ENCODE measurements around the gene SYNDIG1. TPM values are rescaled to one million over a fixed set of nuclear protein-coding genes. Genes with fewer than 3 reads are reported as not detected.

Gene SYNDIG1
- polyA plus RNA-seq, 2 of the 4 experiments (the other 2 are of a cell fraction) = 0.96 to 2.6 TPM

- no peak for TF ChIP-seq MYC (IDR thresholded peaks at IDR 0.05; ENCODE audit: borderline replicate concordance, low read length)
- no peak for TF ChIP-seq MAZ (IDR thresholded peaks at IDR 0.05; ENCODE audit: borderline replicate concordance, low read depth, low read length)
- TF ChIP-seq EP300 (IDR thresholded peaks at IDR 0.05) = no peak
- no peak for TF ChIP-seq CBX8 (IDR thresholded peaks at IDR 0.05)
- TF ChIP-seq KDM5A (IDR thresholded peaks at IDR 0.05) = no peak
- no peak for TF ChIP-seq MAFK (IDR thresholded peaks at IDR 0.05; ENCODE audit: partially characterized antibody)
- TF ChIP-seq ESRRA (IDR thresholded peaks at IDR 0.05; ENCODE audit: borderline replicate concordance, low read length) = no peak
- TF ChIP-seq HMGXB4 (CRISPR knock-in tag; IDR thresholded peaks at IDR 0.05; ENCODE audit: borderline replicate concordance) = no peak
- TF ChIP-seq KDM1A (IDR thresholded peaks at IDR 0.05; ENCODE audit: low read depth) = no peak
- TF ChIP-seq CBX2 (IDR thresholded peaks at IDR 0.05; ENCODE audit: borderline replicate concordance, low read depth) = no peak
- no peak for TF ChIP-seq HDAC2 (IDR thresholded peaks at IDR 0.05)
- TF ChIP-seq JUN (IDR thresholded peaks at IDR 0.05) = no peak
- TF ChIP-seq POLR2A (IDR thresholded peaks at IDR 0.05; ENCODE audit: low read length) = no peak
- TF ChIP-seq HOXB13 (CRISPR knock-in tag; IDR thresholded peaks at IDR 0.05; ENCODE audit: low read depth) = no peak
- Histone ChIP-seq H3K9me3 (no peaks in the 10 kb centered on the region), H3K4me2 (no peak overlapping the region), H3K4me1 (no peaks in the 10 kb centered on the region), H3K27ac (no peak overlapping the region), H3K4me3 (no peak overlapping the region)
- WGBS (ENCODE audit: missing lambda C conversion rate) = 81% methylated on average over 2 of the region's 2 CpGs
- ATAC-seq = no peak
- CTCF ChIA-PET = interaction anchor here (1.6 kb wide), 1 partner anchor 12 kb away, joined by 4 read pairs; no protein-coding TSS in a partner anchor
- FAIRE-seq = no peak
- no peak for DNase-seq (ENCODE audit: low read depth in 1 of 2, low spot score in 1 of 2)
- POLR2A ChIA-PET = no interaction called here
Observed at GRCh38 chr20:24530131-24530680, 60.8 kb downstream of the SYNDIG1 start.

GRCh38 chr20:24531202-24531601, 61.8 kb downstream of the SYNDIG1 start:
- Histone ChIP-seq H3K9me3 (no peaks in the 10 kb centered on the region), H3K4me2 (no peak overlapping the region), H3K4me1 (no peaks in the 10 kb centered on the region), H3K27ac (no peak overlapping the region), H3K4me3 (no peak overlapping the region)
- DNase-seq (ENCODE audit: low read depth in 1 of 2, low spot score in 1 of 2) (no peak), ATAC-seq (no peak), FAIRE-seq (no peak)
- ChIA-PET CTCF (interaction anchor here (1.6 kb wide), 1 partner anchor 11 kb away, joined by 4 read pairs; no protein-coding TSS in a partner anchor), POLR2A (no interaction called here)
- WGBS (ENCODE audit: missing lambda C conversion rate) = 36% methylated on average over 4 of the region's 4 CpGs
- TF ChIP-seq EP300 (IDR thresholded peaks at IDR 0.05) (no peak), EHF (CRISPR knock-in tag; IDR thresholded peaks at IDR 0.05) (no peak), RFX5 (IDR thresholded peaks at IDR 0.05) (no peak), TP53 (CRISPR knock-in tag; IDR thresholded peaks at IDR 0.05) (no peak), NR3C1 (IDR thresholded peaks at IDR 0.05) (no peak), RCOR1 (IDR thresholded peaks at IDR 0.05; ENCODE audit: low read depth, low read length) (no peak), FOSB (CRISPR knock-in tag; IDR thresholded peaks at IDR 0.05) (no peak), REST (IDR thresholded peaks at IDR 0.05) (no peak), FOXS1 (CRISPR knock-in tag; IDR thresholded peaks at IDR 0.05) (no peak), RARB (CRISPR knock-in tag; IDR thresholded peaks at IDR 0.05) (no peak), ZSCAN20 (CRISPR knock-in tag; IDR thresholded peaks at IDR 0.05) (no peak), ZNF302 (CRISPR knock-in tag; IDR thresholded peaks at IDR 0.05) (no peak), CBX2 (IDR thresholded peaks at IDR 0.05; ENCODE audit: borderline replicate concordance, low read depth) (no peak), CTCF (IDR thresholded peaks at IDR 0.05) (no peak)
